GM12878 (cell line): ENCODE data around the gene COL4A1. TPM values are rescaled to one million over a fixed set of nuclear protein-coding genes. Genes with fewer than 3 reads are reported as not detected.

Experiments
- ATAC-seq: fragments of 200-7000 bp; cut with Tn5 transposase; 3 replicates; pipeline ENCODE4 v1.9.1; 2020; ENCODE audit warnings: mild to moderate bottlenecking, moderate library complexity
- BruUV-seq: library from RNA; stranded (reverse); fragments of 400-500 nt; replicated peaks from 2 replicates; lab custom pipeline; 2021; lab: Mats Ljungman, UMichigan
- CTCF ChIA-PET: fragments of 300-600 bp; sonication (Branson Sonifier 250); formaldehyde crosslinking; extraction: SDS; loops from one replicate; lab custom pipeline; 2021; ENCODE audit warnings: inconsistent platforms; lab: Yijun Ruan, JAX
- POLR2A ChIA-PET: fragments of 350-600 bp; formaldehyde crosslinking; extraction: SDS; loops from one replicate; lab custom pipeline; 2021; ENCODE audit warnings: inconsistent platforms; lab: Charles Lee
- RAD21 ChIA-PET: fragments of 300-600 bp; sonication (Branson Sonifier 250); formaldehyde crosslinking; loops from one replicate; lab custom pipeline; 2023; ENCODE audit warnings: antibody characterized with exemption; ENCODE audit not compliant: unreplicated experiment; lab: Charles Lee
- SMC1A ChIA-PET: fragments of 300-600 bp; sonication (Branson Sonifier 250); formaldehyde crosslinking; loops from one replicate; lab custom pipeline; 2023; ENCODE audit not compliant: unreplicated experiment, uncharacterized antibody; lab: Charles Lee
- DNase-seq: peaks from one replicate; pipeline ENCODE4 v3.0.0-alpha.2; 2011; ENCODE audit warnings: low read depth, low spot score
- FAIRE-seq: peaks from 3 replicates; lab custom pipeline; 2011; peaks lifted over from hg19 to GRCh38; lab: Jason Lieb, UNC
- H2AFZ ChIP-seq: 2 replicates; pipeline ENCODE4 v1.6.0; 2011; ENCODE audit warnings: low read depth, low read length, control low read depth; ENCODE audit not compliant: control insufficient read depth
- H3K27ac ChIP-seq: 2 replicates; pipeline ENCODE4 v1.5.1; 2011; ENCODE audit warnings: control low read depth; ENCODE audit not compliant: control insufficient read depth, insufficient read depth
- H3K27me3 ChIP-seq, 2 experiments: replicated peaks in 1 of 2; 2 replicates each; pipeline versions ENCODE4 v1.6.0 to v1.6.1; 2011; ENCODE audit warnings: low read length in 1 of 2; ENCODE audit not compliant: control insufficient read depth in 2 of 2, insufficient read depth in 2 of 2
- H3K36me3 ChIP-seq, 2 experiments: 2 replicates each; pipeline ENCODE4 v1.5.1; 2011; ENCODE audit warnings: low read length in 1 of 2; ENCODE audit not compliant: control insufficient read depth in 2 of 2, insufficient read depth in 2 of 2
- H3K4me1 ChIP-seq: 2 replicates; pipeline ENCODE4 v1.6.1; 2011; ENCODE audit warnings: mild to moderate bottlenecking, low read length, moderate library complexity, mixed read lengths; ENCODE audit not compliant: control insufficient read depth, insufficient read depth
- H3K4me2 ChIP-seq: 2 replicates; pipeline ENCODE4 v1.6.0; 2011; ENCODE audit warnings: control low read depth; ENCODE audit not compliant: control insufficient read depth, insufficient read depth
- H3K4me3 ChIP-seq: fragments of 200-600 bp; sonication (generic); 2 replicates; pipeline ENCODE4 v1.5.1; 2016
- H3K79me2 ChIP-seq: 2 replicates; pipeline ENCODE4 v1.6.0; 2011; ENCODE audit warnings: low read length; ENCODE audit not compliant: control insufficient read depth, insufficient read depth
- H3K9ac ChIP-seq: 2 replicates; pipeline ENCODE4 v1.8.0; 2011; ENCODE audit warnings: low read length, control low read depth, mixed read lengths; ENCODE audit not compliant: control insufficient read depth, insufficient read depth
- H3K9me3 ChIP-seq: replicated peaks from 3 replicates; pipeline ENCODE4 v1.5.1; 2011; ENCODE audit warnings: mild to moderate bottlenecking, low read length; ENCODE audit not compliant: control insufficient read depth, insufficient read depth
- H4K20me1 ChIP-seq: 2 replicates; pipeline ENCODE4 v1.6.0; 2011; ENCODE audit not compliant: control insufficient read depth, insufficient read depth
- CREB1 ChIP-seq: IDR thresholded peaks from 2 replicates; pipeline ENCODE4 v1.6.1; 2012; ENCODE audit warnings: low read depth, mild to moderate bottlenecking, inconsistent platforms
- DPF2 ChIP-seq: fragments of 450-650 bp; IDR thresholded peaks from 2 replicates; pipeline ENCODE4 v1.6.1; 2017; ENCODE audit warnings: mild to moderate bottlenecking
- ESRRA ChIP-seq: IDR thresholded peaks from 2 replicates; pipeline ENCODE4 v1.6.1; 2012; ENCODE audit warnings: mild to moderate bottlenecking, low read length, improper control_type of control experiment
- HDGF ChIP-seq: fragments of 450-650 bp; IDR thresholded peaks from 2 replicates; pipeline ENCODE4 v1.6.1; 2016; ENCODE audit warnings: antibody characterized with exemption
- NFYA ChIP-seq: IDR thresholded peaks from 2 replicates; pipeline ENCODE4 v1.6.1; 2011; ENCODE audit warnings: low read depth, mild to moderate bottlenecking, low read length, improper control_type of control experiment, borderline replicate concordance
- POU2F2 ChIP-seq: IDR thresholded peaks from 3 replicates; pipeline ENCODE4 v1.6.1; 2011; ENCODE audit warnings: low read depth, mild to moderate bottlenecking, low read length, borderline replicate concordance
- RB1 ChIP-seq: fragments of 450-650 bp; formaldehyde crosslinking; IDR thresholded peaks from 2 replicates; pipeline ENCODE4 v1.6.1; 2017; ENCODE audit warnings: mild to moderate bottlenecking, borderline replicate concordance
- RFX5 ChIP-seq: IDR thresholded peaks from 2 replicates; pipeline ENCODE4 v1.6.1; 2011; ENCODE audit warnings: low read depth, low read length, improper control_type of control experiment
- WGBS: methylation state at CpG from one replicate; pipeline ENCODE4 v1.1.6; 2016; ENCODE audit warnings: low lambda C conversion rate; ENCODE audit not compliant: insufficient replicate concordance, insufficient coverage; ENCODE audit errors: missing lambda C conversion rate; 5-methylcytosine and 5-hydroxymethylcytosine counted together
- in situ Hi-C: fragments of 300-500 bp; cut with MboI; formaldehyde crosslinking; loops from 9 replicates; pipeline ENCODE4 v1.14.3; 2018; ENCODE audit warnings: mixed read lengths
- intact Hi-C: fragments of 100-400 bp; cut with micrococcal nuclease; formaldehyde crosslinking; loops from one replicate; pipeline ENCODE4 v1.14.2; 2022; ENCODE audit not compliant: unreplicated experiment
- polyA plus RNA-seq, 11 experiments: library from polyadenylated mRNA; depleted of rRNA in 4 of 11; unstranded in 6 of 11; stranded (reverse) in 5 of 11; fragments of >200 nt; fragmentation: Nextera tagmentation in 4 of 11; fragmentation: Illumina TruSeq in 1 of 11; extraction: Ambion mirVana in 4 of 11; extraction: Trizol in 1 of 11; gene quantifications; 1 replicate in 1 of 11; 2 replicates in 10 of 11; pipeline versions ENCODE4 v1.2.1 to v1.2.3, GENCODE V29; 2011 to 2016; ENCODE audit warnings: inconsistent platforms in 2 of 11, missing spikeins in 2 of 11, low read depth in 1 of 11
- total RNA-seq, 4 experiments: library from RNA; depleted of rRNA in 3 of 4; stranded (reverse); fragments of >200 nt in 3 of 4; fragmentation: Illumina TruSeq in 1 of 4; extraction: Trizol in 1 of 4; gene quantifications; 2 replicates each; pipeline versions ENCODE4 v1.2.1 to v1.2.3, GENCODE V29; 2013 to 2021
- TF ChIP-seq, protein P1 (sequence below): IDR thresholded peaks from 2 replicates; pipeline ENCODE4 v1.6.1; 2012; ENCODE audit warnings: mild to moderate bottlenecking, low read depth, low read length
- TF ChIP-seq, protein P2 (sequence below): fragments of 450-650 bp; IDR thresholded peaks from 2 replicates; pipeline ENCODE4 v1.6.1; 2017; ENCODE audit warnings: low read depth, mild to moderate bottlenecking, moderate library complexity
- TF ChIP-seq, protein P3 (sequence below): fragments of 450-650 bp; IDR thresholded peaks from 2 replicates; pipeline ENCODE4 v1.6.1; 2017; ENCODE audit warnings: borderline replicate concordance
- TF ChIP-seq, protein P4 (sequence below): fragments of 450-650 bp; IDR thresholded peaks from 2 replicates; pipeline ENCODE4 v1.6.1; 2018; ENCODE audit warnings: borderline replicate concordance, mild to moderate bottlenecking; ENCODE audit not compliant: partially characterized antibody

COL4A1 gene
- total and polyA plus RNA-seq, 10 of the 15 experiments (the other 5 are each of a cell fraction or from before 2014, with no cell fraction given), result 0.07 to 0.31 (median 0.13) TPM; not detected in 6

DNA sequence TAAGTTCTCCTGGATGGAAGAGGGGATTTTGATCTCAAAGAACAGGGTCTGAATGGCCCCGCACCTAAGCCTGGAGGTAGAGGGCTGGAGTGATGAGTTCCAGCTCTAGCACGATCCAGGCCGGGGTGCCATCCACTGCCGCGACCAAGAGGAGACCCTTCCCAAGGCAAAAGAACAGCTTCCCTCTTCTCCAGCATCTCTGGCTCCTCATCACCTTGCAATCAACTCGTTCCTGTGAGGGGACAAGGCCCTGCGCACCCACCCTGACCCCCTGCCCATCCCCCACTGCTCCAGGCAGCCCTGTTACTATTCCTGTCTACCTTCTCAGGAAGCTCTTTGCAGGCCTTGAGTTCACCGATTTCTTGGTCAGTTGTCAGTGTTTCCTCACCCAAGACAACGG is 17.8 kb downstream of the COL4A1 start:
- no peak overlapping the region for H3K9ac ChIP-seq
- POLR2A ChIA-PET, result no interaction called here
- TF ChIP-seq, protein P1, sequence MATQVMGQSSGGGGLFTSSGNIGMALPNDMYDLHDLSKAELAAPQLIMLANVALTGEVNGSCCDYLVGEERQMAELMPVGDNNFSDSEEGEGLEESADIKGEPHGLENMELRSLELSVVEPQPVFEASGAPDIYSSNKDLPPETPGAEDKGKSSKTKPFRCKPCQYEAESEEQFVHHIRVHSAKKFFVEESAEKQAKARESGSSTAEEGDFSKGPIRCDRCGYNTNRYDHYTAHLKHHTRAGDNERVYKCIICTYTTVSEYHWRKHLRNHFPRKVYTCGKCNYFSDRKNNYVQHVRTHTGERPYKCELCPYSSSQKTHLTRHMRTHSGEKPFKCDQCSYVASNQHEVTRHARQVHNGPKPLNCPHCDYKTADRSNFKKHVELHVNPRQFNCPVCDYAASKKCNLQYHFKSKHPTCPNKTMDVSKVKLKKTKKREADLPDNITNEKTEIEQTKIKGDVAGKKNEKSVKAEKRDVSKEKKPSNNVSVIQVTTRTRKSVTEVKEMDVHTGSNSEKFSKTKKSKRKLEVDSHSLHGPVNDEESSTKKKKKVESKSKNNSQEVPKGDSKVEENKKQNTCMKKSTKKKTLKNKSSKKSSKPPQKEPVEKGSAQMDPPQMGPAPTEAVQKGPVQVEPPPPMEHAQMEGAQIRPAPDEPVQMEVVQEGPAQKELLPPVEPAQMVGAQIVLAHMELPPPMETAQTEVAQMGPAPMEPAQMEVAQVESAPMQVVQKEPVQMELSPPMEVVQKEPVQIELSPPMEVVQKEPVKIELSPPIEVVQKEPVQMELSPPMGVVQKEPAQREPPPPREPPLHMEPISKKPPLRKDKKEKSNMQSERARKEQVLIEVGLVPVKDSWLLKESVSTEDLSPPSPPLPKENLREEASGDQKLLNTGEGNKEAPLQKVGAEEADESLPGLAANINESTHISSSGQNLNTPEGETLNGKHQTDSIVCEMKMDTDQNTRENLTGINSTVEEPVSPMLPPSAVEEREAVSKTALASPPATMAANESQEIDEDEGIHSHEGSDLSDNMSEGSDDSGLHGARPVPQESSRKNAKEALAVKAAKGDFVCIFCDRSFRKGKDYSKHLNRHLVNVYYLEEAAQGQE, result no peak
- TF ChIP-seq POU2F2 (no peak), RFX5 (no peak), DPF2 (no peak), HDGF (no peak), NFYA (no peak), ESRRA (no peak), RB1 (no peak), CREB1 (no peak)
- TF ChIP-seq, protein P2, sequence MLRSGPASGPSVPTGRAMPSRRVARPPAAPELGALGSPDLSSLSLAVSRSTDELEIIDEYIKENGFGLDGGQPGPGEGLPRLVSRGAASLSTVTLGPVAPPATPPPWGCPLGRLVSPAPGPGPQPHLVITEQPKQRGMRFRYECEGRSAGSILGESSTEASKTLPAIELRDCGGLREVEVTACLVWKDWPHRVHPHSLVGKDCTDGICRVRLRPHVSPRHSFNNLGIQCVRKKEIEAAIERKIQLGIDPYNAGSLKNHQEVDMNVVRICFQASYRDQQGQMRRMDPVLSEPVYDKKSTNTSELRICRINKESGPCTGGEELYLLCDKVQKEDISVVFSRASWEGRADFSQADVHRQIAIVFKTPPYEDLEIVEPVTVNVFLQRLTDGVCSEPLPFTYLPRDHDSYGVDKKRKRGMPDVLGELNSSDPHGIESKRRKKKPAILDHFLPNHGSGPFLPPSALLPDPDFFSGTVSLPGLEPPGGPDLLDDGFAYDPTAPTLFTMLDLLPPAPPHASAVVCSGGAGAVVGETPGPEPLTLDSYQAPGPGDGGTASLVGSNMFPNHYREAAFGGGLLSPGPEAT, result no peak
- TF ChIP-seq, protein P3, sequence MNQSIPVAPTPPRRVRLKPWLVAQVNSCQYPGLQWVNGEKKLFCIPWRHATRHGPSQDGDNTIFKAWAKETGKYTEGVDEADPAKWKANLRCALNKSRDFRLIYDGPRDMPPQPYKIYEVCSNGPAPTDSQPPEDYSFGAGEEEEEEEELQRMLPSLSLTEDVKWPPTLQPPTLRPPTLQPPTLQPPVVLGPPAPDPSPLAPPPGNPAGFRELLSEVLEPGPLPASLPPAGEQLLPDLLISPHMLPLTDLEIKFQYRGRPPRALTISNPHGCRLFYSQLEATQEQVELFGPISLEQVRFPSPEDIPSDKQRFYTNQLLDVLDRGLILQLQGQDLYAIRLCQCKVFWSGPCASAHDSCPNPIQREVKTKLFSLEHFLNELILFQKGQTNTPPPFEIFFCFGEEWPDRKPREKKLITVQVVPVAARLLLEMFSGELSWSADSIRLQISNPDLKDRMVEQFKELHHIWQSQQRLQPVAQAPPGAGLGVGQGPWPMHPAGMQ, result no peak
- TF ChIP-seq, protein P4, sequence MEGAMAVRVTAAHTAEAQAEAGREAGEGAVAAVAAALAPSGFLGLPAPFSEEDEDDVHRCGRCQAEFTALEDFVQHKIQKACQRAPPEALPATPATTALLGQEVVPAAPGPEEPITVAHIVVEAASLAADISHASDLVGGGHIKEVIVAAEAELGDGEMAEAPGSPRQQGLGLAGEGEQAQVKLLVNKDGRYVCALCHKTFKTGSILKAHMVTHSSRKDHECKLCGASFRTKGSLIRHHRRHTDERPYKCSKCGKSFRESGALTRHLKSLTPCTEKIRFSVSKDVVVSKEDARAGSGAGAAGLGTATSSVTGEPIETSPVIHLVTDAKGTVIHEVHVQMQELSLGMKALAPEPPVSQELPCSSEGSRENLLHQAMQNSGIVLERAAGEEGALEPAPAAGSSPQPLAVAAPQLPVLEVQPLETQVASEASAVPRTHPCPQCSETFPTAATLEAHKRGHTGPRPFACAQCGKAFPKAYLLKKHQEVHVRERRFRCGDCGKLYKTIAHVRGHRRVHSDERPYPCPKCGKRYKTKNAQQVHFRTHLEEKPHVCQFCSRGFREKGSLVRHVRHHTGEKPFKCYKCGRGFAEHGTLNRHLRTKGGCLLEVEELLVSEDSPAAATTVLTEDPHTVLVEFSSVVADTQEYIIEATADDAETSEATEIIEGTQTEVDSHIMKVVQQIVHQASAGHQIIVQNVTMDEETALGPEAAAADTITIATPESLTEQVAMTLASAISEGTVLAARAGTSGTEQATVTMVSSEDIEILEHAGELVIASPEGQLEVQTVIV, result no peak
- ATAC-seq (no peak), DNase-seq (no peak), FAIRE-seq (no peak)
- RAD21 ChIA-PET, result no interaction called here
- intact Hi-C loops, result no loop called here
- no peaks in the 10 kb centered on the region; a peak in 1 of 4 replicates for H3K27me3 ChIP-seq
- no peak overlapping the region for H3K27ac ChIP-seq
- H3K79me2 ChIP-seq, result no peaks in the 10 kb centered on the region
- no peaks in the 10 kb centered on the region for H3K4me1 ChIP-seq
- no peak overlapping the region for H3K4me2 ChIP-seq
- H3K9me3 ChIP-seq, result no peaks in the 10 kb centered on the region
- H4K20me1 ChIP-seq, result no peaks in the 10 kb centered on the region
- no peaks in the 10 kb centered on the region for H3K36me3 ChIP-seq
- in situ Hi-C loops, result no loop called here
- 35% methylated on average over 9 of the region's 9 CpGs for WGBS
- H3K4me3 ChIP-seq, result no peak overlapping the region
- SMC1A ChIA-PET, result no interaction called here
- no peak overlapping the region for H2AFZ ChIP-seq
- BruUV-seq, result no TSS peak
- CTCF ChIA-PET, result no interaction called here
